Glutamatergic neuron (in vitro differentiated cells): ENCODE results near the gene AK8. TPM values are rescaled to one million over a fixed set of nuclear protein-coding genes. Genes with fewer than 3 reads are reported as not detected.

Experiments used
- DNase-seq: peaks from one replicate; pipeline ENCODE4 v3.0.0; 2022
- H3K27ac Mint-ChIP-seq: one replicate; pipeline ENCODE4 v1.8.0; 2020; ENCODE audit warnings: mild to moderate bottlenecking, mixed read lengths, inconsistent platforms; ENCODE audit not compliant: unreplicated experiment
- H3K27me3 Mint-ChIP-seq: one replicate; pipeline ENCODE4 v1.8.0; 2020; ENCODE audit warnings: mild to moderate bottlenecking, moderate library complexity, mixed read lengths, inconsistent platforms; ENCODE audit not compliant: unreplicated experiment
- H3K36me3 Mint-ChIP-seq: one replicate; pipeline ENCODE4 v1.8.0; 2020; ENCODE audit warnings: mild to moderate bottlenecking, mixed read lengths, inconsistent platforms; ENCODE audit not compliant: unreplicated experiment
- H3K4me1 Mint-ChIP-seq: one replicate; pipeline ENCODE4 v1.8.0; 2020; ENCODE audit warnings: mild to moderate bottlenecking, low read depth, mixed read lengths, inconsistent platforms; ENCODE audit not compliant: unreplicated experiment
- H3K4me3 Mint-ChIP-seq: one replicate; pipeline ENCODE4 v1.8.0; 2020; ENCODE audit warnings: mild to moderate bottlenecking, mixed read lengths, inconsistent platforms; ENCODE audit not compliant: unreplicated experiment
- H3K9me3 Mint-ChIP-seq: one replicate; pipeline ENCODE4 v1.8.0; 2020; ENCODE audit warnings: mild to moderate bottlenecking, moderate library complexity, mixed read lengths, inconsistent platforms; ENCODE audit not compliant: unreplicated experiment
- CTCF ChIP-seq: fragments of 200-600 bp; sonication (generic); IDR thresholded peaks from one replicate; pipeline ENCODE4 v1.5.0; 2021; ENCODE audit not compliant: partially characterized antibody, unreplicated experiment
- total RNA-seq: library from RNA; stranded (reverse); fragmentation: NEBNext Ultra II Directional; extraction: Animal tissue kit (Norgen Biotek cat#: 25700); gene quantifications from one replicate; pipeline ENCODE4 v1.2.1, GENCODE V29; 2021; ENCODE audit not compliant: unreplicated experiment

The AK8 gene
- total RNA-seq, 1 donor from 2014 or later = 0.44 TPM

- Mint-ChIP-seq H3K27ac (no peak overlapping the region), H3K4me1 (no peaks in the 10 kb centered on the region), H3K4me3 (no peak overlapping the region), H3K36me3 (no peaks in the 10 kb centered on the region), H3K9me3 (peaks cover 3% of the 10 kb centered on the region), H3K27me3 (peaks cover 2% of the 10 kb centered on the region)
- no peak for DNase-seq
- TF ChIP-seq CTCF = no peak
Observed at GRCh38 chr9:132752877-132753592, 125.0 kb downstream of the AK8 start.

GRCh38 chr9:132750668-132751067, 127.4 kb downstream of the AK8 start:
- H3K27me3 Mint-ChIP-seq = peaks cover 2% of the 10 kb centered on the region
- H3K4me1 Mint-ChIP-seq = peaks cover under 1% of the 10 kb centered on the region
- no peak overlapping the region for H3K4me3 Mint-ChIP-seq
- no peak for DNase-seq
- no peak overlapping the region for H3K27ac Mint-ChIP-seq
- peaks cover 3% of the 10 kb centered on the region for H3K9me3 Mint-ChIP-seq
- no peaks in the 10 kb centered on the region for H3K36me3 Mint-ChIP-seq
- no peak for TF ChIP-seq CTCF

GRCh38 chr9:132749306-132749705, 128.8 kb downstream of the AK8 start:
- no peak for TF ChIP-seq CTCF
- H3K27me3 Mint-ChIP-seq = peaks cover 2% of the 10 kb centered on the region
- H3K4me1 Mint-ChIP-seq = peaks cover 8% of the 10 kb centered on the region
- H3K4me3 Mint-ChIP-seq = no peak overlapping the region
- H3K27ac Mint-ChIP-seq = no peak overlapping the region
- DNase-seq = no peak
- H3K36me3 Mint-ChIP-seq = no peaks in the 10 kb centered on the region
- no peaks in the 10 kb centered on the region for H3K9me3 Mint-ChIP-seq

- Mint-ChIP-seq H3K27me3 (peaks cover 3% of the 10 kb centered on the region), H3K27ac (no peak overlapping the region), H3K36me3 (no peaks in the 10 kb centered on the region), H3K4me1 (peaks cover 14% of the 10 kb centered on the region), H3K9me3 (no peaks in the 10 kb centered on the region), H3K4me3 (no peak overlapping the region)
- TF ChIP-seq CTCF = no peak
- DNase-seq = no peak
Observed at GRCh38 chr9:132748450-132748849, 129.6 kb downstream of the AK8 start.
